ENCODE results near the gene FAM162B.
"Not testable (repeated sequence)": the region's sequence is repeated elsewhere in the genome, so short reads cannot be mapped to it uniquely, and the experiment has no call there.

The FAM162B gene

DNA sequence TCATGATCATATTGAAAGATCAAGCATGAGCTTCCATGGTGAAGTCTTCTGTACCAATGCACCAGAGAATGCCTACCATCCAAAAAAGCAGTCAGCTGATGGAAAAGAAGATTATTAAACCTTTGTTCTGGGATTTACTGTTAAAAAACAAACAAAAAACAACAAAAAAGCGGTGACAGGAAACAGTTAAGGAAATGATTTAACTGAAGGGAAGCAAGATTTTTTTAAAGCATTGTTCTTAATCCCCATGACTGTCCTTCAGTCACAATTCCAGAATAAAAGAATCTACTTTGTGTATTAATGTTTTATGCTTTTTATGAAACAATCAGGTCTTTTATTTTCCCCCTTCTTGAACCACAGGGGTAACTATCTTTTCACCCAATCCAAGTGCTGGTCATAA is 23.9 kb downstream of the FAM162B start:
- POLR2A ChIA-PET, result no interaction called here
- CTCF ChIA-PET, result no interaction called here
- no peak overlapping the region for H3K4me3 ChIP-seq (ENCODE audit: low read depth, low read length)
- TF ChIP-seq, protein P1, sequence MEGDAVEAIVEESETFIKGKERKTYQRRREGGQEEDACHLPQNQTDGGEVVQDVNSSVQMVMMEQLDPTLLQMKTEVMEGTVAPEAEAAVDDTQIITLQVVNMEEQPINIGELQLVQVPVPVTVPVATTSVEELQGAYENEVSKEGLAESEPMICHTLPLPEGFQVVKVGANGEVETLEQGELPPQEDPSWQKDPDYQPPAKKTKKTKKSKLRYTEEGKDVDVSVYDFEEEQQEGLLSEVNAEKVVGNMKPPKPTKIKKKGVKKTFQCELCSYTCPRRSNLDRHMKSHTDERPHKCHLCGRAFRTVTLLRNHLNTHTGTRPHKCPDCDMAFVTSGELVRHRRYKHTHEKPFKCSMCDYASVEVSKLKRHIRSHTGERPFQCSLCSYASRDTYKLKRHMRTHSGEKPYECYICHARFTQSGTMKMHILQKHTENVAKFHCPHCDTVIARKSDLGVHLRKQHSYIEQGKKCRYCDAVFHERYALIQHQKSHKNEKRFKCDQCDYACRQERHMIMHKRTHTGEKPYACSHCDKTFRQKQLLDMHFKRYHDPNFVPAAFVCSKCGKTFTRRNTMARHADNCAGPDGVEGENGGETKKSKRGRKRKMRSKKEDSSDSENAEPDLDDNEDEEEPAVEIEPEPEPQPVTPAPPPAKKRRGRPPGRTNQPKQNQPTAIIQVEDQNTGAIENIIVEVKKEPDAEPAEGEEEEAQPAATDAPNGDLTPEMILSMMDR (IDR thresholded peaks at IDR 0.05; ENCODE audit: insufficient read depth, low read length, missing control alignments), result no peak
- no peak for DNase-seq (ENCODE audit: low read depth, low spot score)

DNA sequence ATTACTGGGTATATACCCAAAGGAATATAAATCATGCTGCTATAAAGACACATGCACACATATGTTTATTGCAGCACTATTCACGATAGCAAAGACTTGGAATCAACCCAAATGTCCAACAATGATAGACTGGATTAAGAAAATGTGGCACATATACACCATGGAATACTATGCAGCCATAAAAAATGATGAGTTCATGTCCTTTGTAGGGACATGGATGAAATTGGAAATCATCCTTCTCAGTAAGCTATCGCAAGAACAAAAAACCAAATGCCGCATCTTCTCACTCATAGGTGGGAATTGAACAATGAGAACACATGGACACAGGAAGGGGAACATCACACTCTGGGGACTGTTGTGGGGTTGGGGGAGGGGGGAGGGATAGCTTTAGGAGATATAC is 25.0 kb downstream of the FAM162B start:
- CTCF ChIA-PET; DNase-seq (ENCODE audit: low read depth, low spot score); H3K4me3 ChIP-seq (ENCODE audit: low read depth, low read length); POLR2A ChIA-PET: not testable (repeated sequence)

- no peak overlapping the region for H3K4me3 ChIP-seq (ENCODE audit: low read depth, low read length)
- ChIA-PET CTCF (no interaction called here), POLR2A (no interaction called here)
- TF ChIP-seq, protein P1 (IDR thresholded peaks at IDR 0.05; ENCODE audit: insufficient read depth, low read length, missing control alignments), result no peak
- DNase-seq (ENCODE audit: low read depth, low spot score), result no peak
Measured at GRCh38 chr6:116737004-116737403, 28.5 kb downstream of the FAM162B start.

DNA sequence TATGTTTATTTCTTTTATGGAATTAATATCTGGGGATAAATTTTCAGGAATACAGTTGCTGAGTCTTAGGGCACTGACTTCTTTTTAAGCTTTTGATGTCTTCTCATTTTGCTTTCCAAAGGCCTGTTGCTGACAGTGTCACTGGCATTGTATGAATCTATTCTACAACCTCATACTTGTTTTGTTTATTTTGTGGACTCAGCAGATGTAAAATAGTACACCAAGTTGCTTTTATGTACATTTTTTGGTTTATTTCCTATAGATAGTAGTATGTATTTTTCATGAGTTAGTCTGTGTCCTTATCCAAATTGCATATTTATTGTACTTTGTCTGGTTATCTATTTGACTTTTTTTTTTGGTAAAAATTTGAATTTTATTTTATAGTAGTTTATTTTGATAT is 35.0 kb downstream of the FAM162B start:
- POLR2A ChIA-PET, result no interaction called here
- TF ChIP-seq, protein P1 (IDR thresholded peaks at IDR 0.05; ENCODE audit: insufficient read depth, low read length, missing control alignments), result no peak

GRCh38 chr6:116726947-116727346 is 38.6 kb downstream of the FAM162B start:
- TF ChIP-seq, protein P1 (IDR thresholded peaks at IDR 0.05; ENCODE audit: insufficient read depth, low read length, missing control alignments), result no peak
- H3K4me3 ChIP-seq (ENCODE audit: low read depth, low read length), result no peak overlapping the region
- DNase-seq (ENCODE audit: low read depth, low spot score), result no peak
- POLR2A ChIA-PET, result no interaction called here
- CTCF ChIA-PET, result no interaction called here

More for the DNA sequence above, 35.0 kb downstream of the FAM162B start:
- no peak overlapping the region for H3K4me3 ChIP-seq (ENCODE audit: low read depth, low read length)
- CTCF ChIA-PET, result no interaction called here
- DNase-seq (ENCODE audit: low read depth, low spot score), result no peak

- CTCF ChIA-PET, result no interaction called here
Measured at GRCh38 chr6:116714761-116715160, 50.8 kb downstream of the FAM162B start.

GRCh38 chr6:116714296-116714695 is 51.2 kb downstream of the FAM162B start:
- ChIA-PET CTCF (no interaction called here), POLR2A (no interaction called here)
- no peak for DNase-seq (ENCODE audit: low read depth, low spot score)
- TF ChIP-seq, protein P1 (IDR thresholded peaks at IDR 0.05; ENCODE audit: insufficient read depth, low read length, missing control alignments), result no peak
- no peak overlapping the region for H3K4me3 ChIP-seq (ENCODE audit: low read depth, low read length)

More at GRCh38 chr6:116714761-116715160, 50.8 kb downstream of the FAM162B start:
- TF ChIP-seq, protein P1 (IDR thresholded peaks at IDR 0.05; ENCODE audit: insufficient read depth, low read length, missing control alignments), result no peak
- no peak for DNase-seq (ENCODE audit: low read depth, low spot score)
- POLR2A ChIA-PET, result no interaction called here
- H3K4me3 ChIP-seq (ENCODE audit: low read depth, low read length), result no peak overlapping the region

Data from AG04449 (cell line).